Activated CD4-positive, alpha-beta T cell treated with anti-CD3 and anti-CD28 coated beads for 48 hours (primary cell): ENCODE measurements around the gene RPUSD4.

Experiments
- DNase-seq: peaks from one replicate; pipeline ENCODE4 v3.0.0-alpha.2; 2020

RPUSD4 gene

GRCh38 chr11:126155402-126156187 is 55.9 kb downstream of the RPUSD4 start:
- DNase-seq: no peak

- no peak for DNase-seq
These were observed 56.8 kb downstream of the RPUSD4 start for GRCh38 chr11:126154691-126155090.

GRCh38 chr11:126153972-126154371 is 57.5 kb downstream of the RPUSD4 start:
- DNase-seq: no peak

- DNase-seq: no peak
These were observed 58.4 kb downstream of the RPUSD4 start for GRCh38 chr11:126153006-126153405.

GRCh38 chr11:126152586-126152985 is 58.9 kb downstream of the RPUSD4 start:
- no peak for DNase-seq

- no peak for DNase-seq
These were observed 59.3 kb downstream of the RPUSD4 start for GRCh38 chr11:126152152-126152551.
